Stimulated activated CD8-positive, alpha-beta memory T cell treated with anti-CD3 and anti-CD28 coated beads, Interleukin-2, amount 100 ng/mL, for 1 hour (primary cell): ENCODE measurements around the gene ITPR1.

Source experiments
- DNase-seq, 2 donors: peaks; one replicate each; pipeline ENCODE4 v3.0.0-alpha.2; 2020; ENCODE audit warnings: low read depth in 2 of 2

ITPR1 gene

GRCh38 chr3:4719046-4719501 lies 225.9 kb downstream of the ITPR1 start:
- no peak for DNase-seq

- DNase-seq = no peak
Observed at GRCh38 chr3:4720316-4721075, 227.3 kb downstream of the ITPR1 start.

GRCh38 chr3:4721511-4721911 lies 228.4 kb downstream of the ITPR1 start:
- no peak for DNase-seq

GRCh38 chr3:4722103-4722502 lies 229.0 kb downstream of the ITPR1 start:
- DNase-seq = no peak

- no peak for DNase-seq
Observed at GRCh38 chr3:4724051-4724629, 231.0 kb downstream of the ITPR1 start.

- no peak for DNase-seq
Observed at GRCh38 chr3:4726549-4726948, 233.4 kb downstream of the ITPR1 start.

- DNase-seq = no peak
Observed at GRCh38 chr3:4729061-4729973, 236.2 kb downstream of the ITPR1 start.

GRCh38 chr3:4730719-4731118 lies 237.6 kb downstream of the ITPR1 start:
- no peak for DNase-seq

- DNase-seq = no peak
Observed at GRCh38 chr3:4731543-4732111, 238.5 kb downstream of the ITPR1 start.

- DNase-seq = no peak
Observed at GRCh38 chr3:4732925-4733324, 239.8 kb downstream of the ITPR1 start.

GRCh38 chr3:4734454-4734853 lies 241.3 kb downstream of the ITPR1 start:
- no peak for DNase-seq

GRCh38 chr3:4735243-4735642 lies 242.1 kb downstream of the ITPR1 start:
- no peak for DNase-seq

- no peak for DNase-seq
Observed at GRCh38 chr3:4736284-4736861, 243.2 kb downstream of the ITPR1 start.

- DNase-seq = no peak
Observed at GRCh38 chr3:4738737-4739274, 245.7 kb downstream of the ITPR1 start.

- DNase-seq = no peak
Observed at GRCh38 chr3:4739289-4740236, 246.4 kb downstream of the ITPR1 start.

- DNase-seq = no peak
Observed at GRCh38 chr3:4740397-4741105, 247.4 kb downstream of the ITPR1 start.

- no peak for DNase-seq
Observed at GRCh38 chr3:4741106-4741403, 247.9 kb downstream of the ITPR1 start.

- DNase-seq = no peak
Observed at GRCh38 chr3:4741404-4742307, 248.5 kb downstream of the ITPR1 start.

GRCh38 chr3:4742359-4742758 lies 249.2 kb downstream of the ITPR1 start:
- no peak for DNase-seq
